GM20000 (cell line): ENCODE measurements around the gene GID8.

ENCODE experiments used
- DNase-seq: peaks from one replicate; pipeline ENCODE4 v3.0.0; 2012; ENCODE audit warnings: low spot score
- CTCF ChIP-seq: IDR thresholded peaks from 2 replicates; pipeline ENCODE4 v1.5.1; 2012; ENCODE audit warnings: mild to moderate bottlenecking, control low read depth; ENCODE audit errors: extremely low read depth, missing control alignments

Gene GID8

GRCh38 chr20:62966212-62967148 lies 28.5 kb downstream of the GID8 start:
- no peak for TF ChIP-seq CTCF
- no peak for DNase-seq

GRCh38 chr20:62967149-62967501 lies 29.2 kb downstream of the GID8 start:
- TF ChIP-seq CTCF, result no peak
- DNase-seq, result no peak

- DNase-seq, result no peak
- no peak for TF ChIP-seq CTCF
Observed at GRCh38 chr20:62967628-62968351, 29.8 kb downstream of the GID8 start.

- DNase-seq, result no peak
- no peak for TF ChIP-seq CTCF
Observed at GRCh38 chr20:62968378-62969178, 30.6 kb downstream of the GID8 start.

GRCh38 chr20:62969179-62969760 lies 31.3 kb downstream of the GID8 start:
- no peak for TF ChIP-seq CTCF
- no peak for DNase-seq

- TF ChIP-seq CTCF, result no peak
Observed at GRCh38 chr20:62969939-62970306, 32.0 kb downstream of the GID8 start.

More at GRCh38 chr20:62969939-62970306, 32.0 kb downstream of the GID8 start:
- no peak for DNase-seq
